Measurements from ENCODE around the gene BACE2. TPM values are rescaled to one million over a fixed set of nuclear protein-coding genes. Genes with fewer than 3 reads are reported as not detected.
"Not testable (repeated sequence)": the region's sequence is repeated elsewhere in the genome, so short reads cannot be mapped to it uniquely, and the experiment has no call there.

Gene BACE2
- total RNA-seq, 2 experiments from 2014 or later = 2.0 to 2.2 TPM

- Mint-ChIP-seq H3K4me3 (no peak overlapping the region), H3K36me3 (ENCODE audit: low read depth) (no peaks in the 10 kb centered on the region), H3K4me1 (no peaks in the 10 kb centered on the region), H3K27ac (no peak overlapping the region), H3K9me3 (no peaks in the 10 kb centered on the region), H3K27me3 (peaks cover 2% of the 10 kb centered on the region)
- ChIA-PET CTCF (interaction anchor here (0.6 kb wide), 1 partner anchor 129 kb away, joined by 4 read pairs; no protein-coding TSS in a partner anchor), POLR2A (no interaction called here)
- DNase-seq = no peak
Measured at GRCh38 chr21:41233916-41234315, 66.0 kb downstream of the BACE2 start.

- ChIA-PET POLR2A (no interaction called here), CTCF (no interaction called here)
- no peak for DNase-seq
- no peaks in the 10 kb centered on the region for H3K9me3 Mint-ChIP-seq
- H3K27ac Mint-ChIP-seq = no peak overlapping the region
- H3K27me3 Mint-ChIP-seq = peaks cover 2% of the 10 kb centered on the region
- no peaks in the 10 kb centered on the region for H3K4me1 Mint-ChIP-seq
- H3K4me3 Mint-ChIP-seq = no peak overlapping the region
- no peaks in the 10 kb centered on the region for H3K36me3 Mint-ChIP-seq (ENCODE audit: low read depth)
Measured at GRCh38 chr21:41234569-41234968, 66.6 kb downstream of the BACE2 start.

- POLR2A ChIA-PET = no interaction called here
- Mint-ChIP-seq H3K9me3 (no peaks in the 10 kb centered on the region), H3K36me3 (ENCODE audit: low read depth) (no peaks in the 10 kb centered on the region)
Measured at GRCh38 chr21:41235201-41235600, 67.2 kb downstream of the BACE2 start.

GRCh38 chr21:41236352-41236973 is 68.5 kb downstream of the BACE2 start:
- H3K27me3 Mint-ChIP-seq = no peaks in the 10 kb centered on the region
- H3K27ac Mint-ChIP-seq = no peak overlapping the region

More at GRCh38 chr21:41235201-41235600, 67.2 kb downstream of the BACE2 start:
- no peak overlapping the region for H3K4me3 Mint-ChIP-seq
- DNase-seq = no peak
- H3K27ac Mint-ChIP-seq = no peak overlapping the region
- CTCF ChIA-PET = no interaction called here
- peaks cover 2% of the 10 kb centered on the region for H3K27me3 Mint-ChIP-seq
- no peaks in the 10 kb centered on the region for H3K4me1 Mint-ChIP-seq

GRCh38 chr21:41238081-41238796 is 70.3 kb downstream of the BACE2 start:
- H3K36me3 Mint-ChIP-seq (ENCODE audit: low read depth); POLR2A ChIA-PET; DNase-seq; H3K27me3 Mint-ChIP-seq; H3K9me3 Mint-ChIP-seq; H3K4me3 Mint-ChIP-seq; CTCF ChIA-PET; H3K4me1 Mint-ChIP-seq; H3K27ac Mint-ChIP-seq: not testable (repeated sequence)

More at GRCh38 chr21:41236352-41236973, 68.5 kb downstream of the BACE2 start:
- Mint-ChIP-seq H3K36me3 (ENCODE audit: low read depth) (no peaks in the 10 kb centered on the region), H3K4me1 (no peaks in the 10 kb centered on the region), H3K9me3 (no peaks in the 10 kb centered on the region), H3K4me3 (no peak overlapping the region)
- DNase-seq = no peak
- POLR2A ChIA-PET = no interaction called here
- CTCF ChIA-PET = no interaction called here

GRCh38 chr21:41240040-41240439 is 72.1 kb downstream of the BACE2 start:
- DNase-seq = no peak
- no peaks in the 10 kb centered on the region for H3K36me3 Mint-ChIP-seq (ENCODE audit: low read depth)
- no peaks in the 10 kb centered on the region for H3K4me1 Mint-ChIP-seq
- no peak overlapping the region for H3K27ac Mint-ChIP-seq
- CTCF ChIA-PET = no interaction called here
- no peaks in the 10 kb centered on the region for H3K9me3 Mint-ChIP-seq
- POLR2A ChIA-PET = no interaction called here
- peaks cover 4% of the 10 kb centered on the region for H3K27me3 Mint-ChIP-seq
- no peak overlapping the region for H3K4me3 Mint-ChIP-seq

- no peaks in the 10 kb centered on the region for H3K9me3 Mint-ChIP-seq
- no peaks in the 10 kb centered on the region for H3K36me3 Mint-ChIP-seq (ENCODE audit: low read depth)
- ChIA-PET CTCF (interaction anchor here (0.6 kb wide), 1 partner anchor 8 kb away, joined by 3 read pairs; no protein-coding TSS in a partner anchor), POLR2A (no interaction called here)
- H3K4me3 Mint-ChIP-seq = no peak overlapping the region
- DNase-seq = no peak
- no peaks in the 10 kb centered on the region for H3K4me1 Mint-ChIP-seq
- H3K27me3 Mint-ChIP-seq = peaks cover 4% of the 10 kb centered on the region
- no peak overlapping the region for H3K27ac Mint-ChIP-seq
Measured at GRCh38 chr21:41241341-41241740, 73.4 kb downstream of the BACE2 start.

- DNase-seq = no peak
- Mint-ChIP-seq H3K9me3 (no peaks in the 10 kb centered on the region), H3K27me3 (peaks cover 6% of the 10 kb centered on the region), H3K4me1 (no peaks in the 10 kb centered on the region), H3K4me3 (no peak overlapping the region), H3K36me3 (ENCODE audit: low read depth) (no peaks in the 10 kb centered on the region), H3K27ac (no peak overlapping the region)
- POLR2A ChIA-PET = no interaction called here
- CTCF ChIA-PET = no interaction called here
Measured at GRCh38 chr21:41242238-41242829, 74.4 kb downstream of the BACE2 start.

GRCh38 chr21:41243107-41243506 is 75.1 kb downstream of the BACE2 start:
- POLR2A ChIA-PET = no interaction called here
- Mint-ChIP-seq H3K4me3 (no peak overlapping the region), H3K4me1 (no peaks in the 10 kb centered on the region), H3K9me3 (no peaks in the 10 kb centered on the region), H3K27ac (no peak overlapping the region), H3K27me3 (peaks cover 6% of the 10 kb centered on the region), H3K36me3 (ENCODE audit: low read depth) (no peaks in the 10 kb centered on the region)
- CTCF ChIA-PET = no interaction called here
- no peak for DNase-seq

- H3K9me3 Mint-ChIP-seq; H3K27me3 Mint-ChIP-seq; H3K27ac Mint-ChIP-seq; POLR2A ChIA-PET; H3K4me1 Mint-ChIP-seq; H3K4me3 Mint-ChIP-seq; CTCF ChIA-PET; H3K36me3 Mint-ChIP-seq (ENCODE audit: low read depth); DNase-seq: not testable (repeated sequence)
Measured at GRCh38 chr21:41244266-41244880, 76.4 kb downstream of the BACE2 start.

- CTCF ChIA-PET = no interaction called here
- Mint-ChIP-seq H3K4me3 (no peak overlapping the region), H3K27me3 (peaks cover 6% of the 10 kb centered on the region), H3K36me3 (ENCODE audit: low read depth) (no peaks in the 10 kb centered on the region), H3K27ac (no peak overlapping the region), H3K4me1 (no peaks in the 10 kb centered on the region), H3K9me3 (no peaks in the 10 kb centered on the region)
- POLR2A ChIA-PET = no interaction called here
- DNase-seq = no peak
Measured at GRCh38 chr21:41245509-41246135, 77.7 kb downstream of the BACE2 start.

- no peaks in the 10 kb centered on the region for H3K9me3 Mint-ChIP-seq
- no peaks in the 10 kb centered on the region for H3K36me3 Mint-ChIP-seq (ENCODE audit: low read depth)
- H3K27ac Mint-ChIP-seq = no peak overlapping the region
- no peak overlapping the region for H3K4me3 Mint-ChIP-seq
- H3K27me3 Mint-ChIP-seq = peaks cover 6% of the 10 kb centered on the region
- DNase-seq = no peak
- ChIA-PET CTCF (no interaction called here), POLR2A (no interaction called here)
- H3K4me1 Mint-ChIP-seq = no peaks in the 10 kb centered on the region
Measured at GRCh38 chr21:41246808-41247207, 78.8 kb downstream of the BACE2 start.

Measured in activated CD4-positive, alpha-beta memory T cell treated with anti-CD3 and anti-CD28 coated beads, Interleukin-2, amount 10 ng/mL, durations not matched to agents 7 days and 5 days (primary cell).